KG1 (cell line): ENCODE measurements around the gene LCP2.

Source experiments
- DNase-seq: peaks from one replicate; lab custom pipeline; 2025; lab: John Stamatoyannopoulos, UW

LCP2 gene

DNA sequence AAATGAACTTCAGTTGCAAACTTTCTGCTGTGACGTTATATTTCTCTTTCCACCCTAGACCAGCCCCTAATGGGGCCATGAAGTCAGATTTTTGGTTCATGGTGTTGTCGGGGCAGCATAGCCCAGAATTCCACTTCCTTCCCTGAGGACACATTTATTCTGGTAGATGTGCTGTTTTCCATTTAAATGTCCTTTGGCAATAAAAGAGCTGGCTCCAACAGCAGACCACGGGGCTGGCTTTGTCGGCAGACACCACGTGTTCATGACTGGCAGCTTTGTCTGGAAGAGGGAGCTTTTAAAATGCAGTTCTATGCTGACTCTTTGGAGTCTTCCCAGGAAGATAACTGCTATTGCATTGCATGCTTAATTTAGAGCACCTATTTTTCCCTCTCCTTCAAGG lies 17.6 kb upstream of the LCP2 start:
- DNase-seq: no peak

DNA sequence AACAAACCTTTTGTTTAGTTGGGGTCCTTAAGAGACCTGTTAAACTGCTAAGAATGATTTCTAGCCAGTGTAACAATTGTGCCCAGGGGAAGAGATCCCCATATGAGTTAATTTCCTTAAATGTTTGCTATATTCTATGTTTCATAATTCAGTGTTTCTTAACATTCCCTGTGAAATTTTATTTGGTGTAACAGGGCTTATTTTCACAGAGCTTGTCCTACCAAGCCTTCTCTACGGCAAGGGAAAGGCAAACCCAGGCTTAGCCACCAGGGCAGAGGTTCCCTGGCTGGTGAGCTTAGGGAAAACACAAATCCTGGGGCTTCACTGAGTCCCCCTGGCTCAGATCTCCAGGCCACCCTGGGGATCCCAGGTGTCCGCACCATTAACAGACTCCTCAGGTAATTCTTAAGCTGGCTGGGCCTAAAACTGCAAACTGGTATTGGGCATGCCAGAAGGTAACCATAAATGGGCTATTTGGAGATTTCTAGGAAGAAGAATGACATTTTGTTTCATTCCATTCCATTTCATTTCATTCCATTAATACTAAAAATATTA lies 17.0 kb upstream of the LCP2 start:
- no peak for DNase-seq

DNA sequence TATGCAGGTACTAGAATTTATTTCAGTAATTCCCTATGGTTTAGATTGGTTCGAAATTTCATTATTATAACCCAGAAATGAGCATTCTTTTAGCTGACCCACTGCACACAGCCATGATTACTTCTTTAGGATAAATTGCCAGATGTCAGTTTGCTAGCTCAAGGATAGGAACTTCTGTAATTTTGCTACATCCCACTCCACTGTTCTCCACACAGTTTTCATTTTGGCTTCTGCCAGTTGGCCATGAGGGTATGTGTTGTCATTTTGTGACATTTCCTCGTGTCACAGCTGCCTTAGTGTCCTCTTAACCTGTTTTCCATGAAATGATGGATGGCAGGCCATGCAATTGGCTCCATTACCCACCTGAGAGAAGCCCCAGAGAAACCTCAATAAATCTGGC lies 16.2 kb upstream of the LCP2 start:
- DNase-seq: no peak

DNA sequence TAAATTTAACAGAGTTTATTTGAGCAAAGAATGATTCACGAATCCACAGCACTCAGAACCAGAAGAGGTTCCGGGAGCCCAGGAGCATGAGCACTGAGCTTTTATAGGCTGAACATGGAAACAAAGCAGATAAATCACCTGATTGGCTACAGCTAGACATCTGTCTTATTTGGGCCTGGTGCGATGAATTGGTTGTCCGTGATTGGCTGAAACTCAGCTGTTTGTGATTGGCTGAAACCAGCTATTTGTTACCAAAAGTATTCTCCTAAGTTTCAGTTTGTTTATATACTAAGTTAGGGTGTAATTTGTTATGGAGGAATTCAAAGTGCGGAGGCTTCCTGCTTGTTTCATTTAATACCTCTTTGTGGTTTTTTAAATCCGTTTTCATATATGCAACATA lies 15.8 kb upstream of the LCP2 start:
- DNase-seq: no peak

DNA sequence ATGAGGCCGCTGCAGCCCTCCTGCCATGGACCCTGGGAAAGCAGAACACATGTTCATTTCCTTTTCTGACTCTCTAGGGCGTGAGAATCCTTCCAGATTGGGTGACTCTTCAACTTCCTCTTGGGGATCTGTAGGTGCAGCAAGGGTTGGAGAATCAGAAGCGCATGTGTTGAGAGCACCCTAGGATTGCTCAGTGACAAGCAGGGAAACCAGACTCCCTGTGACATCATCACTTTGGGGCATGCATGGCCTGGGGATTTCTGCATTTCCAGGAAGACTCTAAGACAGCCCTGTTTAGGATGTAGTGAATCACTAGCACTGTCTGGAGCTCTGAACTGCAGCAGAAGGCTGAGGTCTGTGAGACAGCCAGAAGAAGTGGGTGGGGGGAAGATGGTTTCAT lies 15.1 kb upstream of the LCP2 start:
- DNase-seq: no peak

DNA sequence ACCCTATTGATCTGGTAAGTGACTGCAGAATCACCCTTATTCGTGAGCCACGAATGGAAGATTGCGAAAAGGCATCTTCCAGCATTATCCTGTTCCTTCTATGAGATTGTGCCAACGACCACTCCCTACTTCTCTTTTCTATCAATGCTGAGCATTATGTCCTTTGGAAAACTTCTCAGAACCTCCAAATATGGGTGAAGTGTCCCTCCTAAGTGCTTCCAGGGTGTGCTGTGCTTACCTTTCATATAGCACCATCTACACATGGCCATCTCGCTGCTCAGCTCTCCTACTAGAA lies 14.7 kb upstream of the LCP2 start:
- no peak for DNase-seq

DNA sequence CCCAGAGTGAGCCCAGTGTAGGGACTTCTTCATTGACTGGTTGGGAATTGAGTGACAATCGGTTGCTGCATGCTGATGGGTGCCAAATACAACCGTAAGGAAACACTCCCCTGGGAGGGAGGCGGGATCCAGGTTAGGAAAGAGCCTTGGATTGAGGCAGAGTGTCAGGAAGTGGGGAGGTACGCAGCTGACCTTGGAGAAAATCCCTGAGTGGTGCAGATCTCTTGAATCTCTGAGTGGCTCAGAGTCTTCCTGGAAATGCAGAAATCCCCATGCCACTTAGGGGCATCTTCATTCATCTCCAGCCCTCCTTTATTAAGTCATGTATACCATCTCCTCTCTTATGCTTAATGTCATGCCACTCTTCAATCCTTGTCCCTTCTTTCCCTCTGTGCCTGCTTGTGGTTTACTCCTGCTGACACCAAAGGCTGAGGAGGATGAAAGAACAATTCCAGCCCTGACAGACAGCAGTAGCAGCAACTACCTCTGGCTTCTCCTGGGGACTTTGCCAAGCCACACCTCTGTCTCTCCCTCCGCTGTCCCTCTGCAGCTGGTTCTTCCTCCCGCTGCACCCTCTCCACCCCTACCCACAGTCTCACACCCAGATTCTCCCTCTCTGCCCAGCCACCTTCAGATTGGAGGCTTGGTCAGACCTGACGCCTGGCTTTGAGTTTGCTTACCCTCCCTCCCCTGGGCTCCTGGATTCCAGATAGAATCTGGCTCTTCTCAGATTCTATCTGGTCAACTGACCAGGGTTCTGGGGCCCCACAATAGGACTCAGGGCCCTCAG lies 14.1 kb upstream of the LCP2 start:
- no peak for DNase-seq

DNA sequence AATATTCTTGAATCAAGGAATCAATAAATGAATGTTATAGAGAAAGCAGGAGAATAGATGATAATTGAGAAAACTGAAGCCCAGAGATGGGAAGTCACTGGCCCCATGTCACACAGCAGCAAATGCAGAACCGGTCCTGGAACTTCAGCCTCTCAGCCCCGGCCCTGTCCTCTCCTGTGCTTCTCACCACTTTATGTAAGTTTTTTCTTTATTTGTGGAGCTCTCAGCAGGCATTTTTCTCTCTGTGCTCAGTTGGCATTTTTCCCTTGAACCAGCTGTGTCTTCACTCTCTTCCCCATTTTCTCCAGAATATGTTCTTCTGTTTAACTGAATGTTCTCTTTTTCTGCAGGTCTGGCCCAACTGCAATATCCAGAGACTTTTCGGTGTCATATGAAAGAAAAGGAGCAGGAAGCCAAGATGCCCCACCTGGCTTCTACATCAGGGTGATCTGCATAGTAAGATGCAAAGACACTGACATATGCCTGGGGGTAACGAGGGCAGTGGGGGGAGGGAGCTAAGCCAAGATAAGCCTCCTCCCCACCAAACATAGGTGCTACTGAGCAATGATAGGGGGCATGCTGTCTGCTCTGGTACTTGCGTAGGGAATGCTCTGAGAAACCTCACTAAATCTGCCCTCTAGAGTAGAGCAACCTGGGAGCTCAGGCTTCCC lies 12.8 kb upstream of the LCP2 start:
- no peak for DNase-seq

DNA sequence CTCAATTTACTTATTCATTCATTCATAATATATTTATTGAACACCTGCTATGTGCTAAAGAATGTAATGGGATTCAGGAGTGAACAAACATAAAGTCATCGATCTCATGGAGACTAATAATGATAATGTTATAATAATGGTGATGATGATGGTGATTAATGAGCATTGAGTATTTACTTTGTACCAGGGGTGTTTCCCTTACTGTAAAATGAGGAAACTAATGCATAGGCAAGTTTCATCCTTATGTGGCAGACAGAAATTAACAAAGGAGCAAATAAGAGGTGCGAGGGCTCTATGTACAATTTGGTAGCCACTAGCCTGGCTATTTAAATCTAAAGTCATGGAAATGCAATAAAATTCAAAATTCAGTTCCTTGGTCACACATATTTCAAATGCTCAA lies 11.1 kb upstream of the LCP2 start:
- DNase-seq: no peak

DNA sequence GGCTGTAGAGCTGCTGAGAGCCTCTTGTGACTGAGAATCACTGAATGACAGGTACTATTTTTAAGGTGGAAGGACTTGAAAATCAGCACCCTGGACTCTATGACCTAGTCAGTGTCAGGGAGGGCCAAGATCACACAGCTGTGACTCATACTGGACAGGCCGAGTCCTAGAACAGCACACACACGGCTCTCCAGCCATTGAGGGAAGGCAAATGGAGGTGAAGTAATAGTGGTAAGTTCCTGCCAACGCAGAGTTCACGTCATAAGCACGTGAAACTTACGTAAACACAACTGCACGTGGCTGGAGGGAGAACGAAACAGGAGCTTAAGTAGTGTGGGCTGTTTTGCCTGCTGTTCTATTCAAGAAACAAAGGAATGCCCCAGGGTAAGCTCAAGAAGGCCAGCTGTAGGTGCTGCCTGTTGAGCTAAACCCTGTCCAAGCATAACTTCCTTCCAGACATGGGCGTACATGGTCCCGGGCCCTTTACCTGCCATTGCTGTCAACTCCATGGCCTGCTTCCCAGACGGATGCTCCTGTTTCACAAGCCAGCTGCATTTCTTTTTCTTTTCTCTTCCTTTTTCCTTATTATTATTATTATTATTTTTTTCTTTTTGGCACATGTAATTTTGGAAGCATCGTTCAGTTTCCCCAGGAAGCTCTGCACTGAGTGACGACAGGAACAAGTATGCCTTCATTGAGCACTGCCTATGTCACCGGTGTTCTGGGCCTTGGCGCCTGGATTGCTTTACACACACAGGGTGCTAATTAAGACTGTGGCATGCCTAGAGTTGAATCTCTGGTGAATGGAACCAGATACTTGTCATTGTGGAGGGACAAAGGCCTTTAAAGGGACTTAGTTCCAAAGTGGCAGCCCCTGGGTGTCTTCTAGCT lies 10.2 kb upstream of the LCP2 start:
- DNase-seq: no peak

DNA sequence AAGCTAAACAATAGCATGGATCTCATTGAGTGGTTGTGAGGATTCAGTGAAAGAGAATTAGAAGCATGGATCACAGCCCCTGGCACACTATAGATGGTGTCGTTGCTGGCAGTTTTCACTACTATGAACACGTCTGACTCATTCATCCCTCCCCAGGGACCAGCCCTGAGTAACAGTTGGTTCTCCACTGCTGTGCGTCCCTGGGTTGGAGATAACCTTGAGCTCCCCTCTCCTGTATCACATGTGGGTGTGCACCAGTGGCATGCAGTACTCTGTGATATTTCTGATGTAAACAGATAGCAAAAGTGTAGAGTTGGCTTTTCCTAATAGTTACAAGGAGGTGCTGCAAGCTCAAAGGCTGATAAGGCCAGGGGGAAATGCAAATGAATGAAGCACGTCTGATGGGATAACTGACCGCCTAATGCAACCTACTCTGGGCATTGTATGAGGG lies 8.8 kb upstream of the LCP2 start:
- DNase-seq: no peak

DNA sequence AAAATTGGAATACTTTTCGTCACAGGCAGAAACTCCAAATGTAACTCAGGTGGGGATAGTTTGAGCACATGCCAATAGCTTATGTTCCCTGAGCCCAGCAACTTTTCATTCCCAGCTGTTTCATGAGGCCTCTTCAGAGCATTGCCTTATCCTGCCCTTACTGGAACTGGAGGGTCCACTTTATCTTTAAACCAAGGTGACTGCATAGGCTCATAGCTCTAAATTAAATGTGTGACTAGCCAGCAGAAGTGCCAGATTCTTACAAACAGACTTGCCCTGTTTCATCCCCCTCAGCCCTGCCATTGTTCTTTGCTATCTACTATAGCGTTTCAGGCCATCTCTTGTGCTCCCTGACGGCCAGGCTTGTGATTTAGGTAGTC lies 8.1 kb upstream of the LCP2 start:
- DNase-seq: no peak

DNA sequence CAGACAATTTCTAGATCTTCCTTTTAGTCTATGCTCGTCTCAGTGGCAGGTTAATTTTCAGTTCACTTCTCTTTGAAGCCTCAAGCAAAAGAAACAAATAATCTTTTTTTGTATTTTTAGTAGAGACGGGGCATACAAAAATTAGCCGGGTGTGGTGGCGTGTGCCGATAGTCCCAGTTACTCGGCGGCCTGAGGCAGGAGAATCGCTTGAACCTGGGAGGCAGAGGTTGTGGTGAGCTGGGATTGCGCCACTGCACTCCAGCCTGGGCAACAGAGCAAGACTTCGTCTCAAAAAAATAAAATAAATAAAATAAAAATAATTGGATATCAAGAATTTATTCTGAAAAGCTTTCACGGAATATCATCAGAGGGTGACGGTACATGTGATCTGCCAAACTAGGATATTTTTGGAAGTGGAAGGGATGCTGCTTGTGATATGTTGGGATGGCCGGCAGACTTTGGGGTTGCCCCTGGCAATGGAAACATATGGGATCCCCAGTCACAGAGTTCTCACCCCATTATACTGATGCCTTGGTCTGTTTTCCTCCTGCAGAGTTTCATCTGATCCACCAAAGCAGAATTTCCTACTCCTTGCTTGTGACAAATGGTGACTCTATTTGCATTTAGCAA lies 7.6 kb upstream of the LCP2 start:
- no peak for DNase-seq

DNA sequence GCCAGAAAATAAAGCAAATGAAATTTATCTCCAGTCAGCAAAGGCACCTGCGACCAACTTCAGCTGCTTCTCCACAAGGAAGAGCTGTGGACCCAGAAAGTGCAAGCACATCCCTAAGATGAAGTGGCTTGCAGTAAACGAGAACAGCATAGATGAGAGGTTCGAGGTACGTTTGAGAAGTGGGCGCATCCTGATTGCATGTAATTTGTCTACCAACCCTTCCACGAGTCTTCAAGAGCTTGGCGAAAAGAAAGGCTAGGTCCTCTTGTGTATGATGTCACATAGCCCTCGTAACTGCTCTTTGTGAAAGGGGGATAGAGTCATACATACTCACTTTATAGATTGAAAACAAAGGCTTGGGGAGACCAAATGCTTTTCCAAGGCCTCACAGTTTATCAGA lies 6.0 kb upstream of the LCP2 start:
- no peak for DNase-seq

DNA sequence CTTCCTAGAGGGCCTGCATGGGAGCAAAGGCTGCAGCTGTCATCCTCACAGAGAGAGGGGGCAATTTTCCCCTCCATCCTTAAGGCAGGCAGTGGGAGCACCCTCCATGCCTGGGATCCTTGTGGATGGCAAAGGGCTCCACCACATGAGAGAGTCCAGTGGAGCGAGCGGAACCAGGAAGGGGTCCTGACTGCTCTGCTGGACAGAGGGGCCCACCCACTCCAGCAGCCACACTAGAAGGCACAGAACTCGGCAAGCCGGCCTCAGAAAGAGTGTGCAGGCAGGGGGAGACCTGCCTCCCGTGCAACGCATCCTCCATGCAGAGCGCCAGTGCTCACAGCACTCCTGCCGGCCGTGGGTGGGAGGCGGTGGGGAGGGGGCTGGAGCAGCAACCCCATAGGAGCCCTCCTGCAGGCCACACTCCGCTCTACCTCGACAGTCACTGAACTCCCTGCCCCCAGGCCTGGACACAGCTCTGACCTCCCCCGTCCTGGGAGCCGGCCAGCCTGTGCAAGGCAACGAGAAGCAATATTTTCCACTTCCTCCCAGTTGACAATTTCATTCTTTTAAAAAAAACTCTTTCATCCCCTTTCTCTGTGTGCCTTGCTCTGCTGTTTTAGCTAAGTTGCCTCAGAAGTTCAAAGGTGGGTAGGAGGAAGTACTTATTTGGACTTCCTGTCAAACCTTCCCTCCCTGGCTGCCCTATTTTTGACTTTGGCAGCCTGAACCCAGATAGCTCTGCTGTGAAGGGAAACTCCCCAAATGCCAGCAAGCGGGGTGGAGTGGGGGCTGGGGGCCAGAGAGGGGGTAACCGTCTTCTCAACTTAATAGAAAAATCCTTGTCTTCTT lies 5.3 kb upstream of the LCP2 start:
- DNase-seq: peak; percentile 84

DNA sequence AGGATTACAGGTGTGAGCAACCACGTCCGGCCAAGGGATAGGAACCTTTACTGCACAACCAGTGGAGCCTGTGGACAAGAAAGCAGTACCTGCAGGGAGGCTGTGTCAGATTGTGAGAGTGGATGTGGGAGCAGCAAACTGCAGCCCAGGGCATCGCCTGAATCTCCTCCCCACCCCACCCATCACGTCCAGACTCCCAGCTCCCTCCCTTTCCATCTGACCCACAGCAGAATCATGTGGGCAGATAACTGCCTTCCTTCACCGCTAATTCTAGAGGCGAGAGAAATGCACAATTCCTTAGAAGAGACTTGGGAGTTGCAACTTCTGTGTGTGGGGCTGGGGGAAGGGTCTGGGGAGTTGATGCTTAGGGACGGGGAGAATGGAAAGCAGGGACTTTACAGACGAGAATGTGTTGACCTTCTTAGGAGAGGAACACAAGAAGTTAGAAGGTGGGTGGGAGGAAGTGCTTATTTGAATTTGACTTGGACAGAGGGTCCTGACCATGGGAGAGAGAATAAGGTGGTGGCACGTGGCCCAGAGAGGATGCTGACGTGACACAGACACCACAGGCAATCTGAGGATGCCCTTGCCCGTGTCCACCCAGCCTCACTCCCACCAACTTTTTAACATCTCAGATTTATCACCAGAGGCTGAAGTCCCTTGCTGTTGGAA lies 4.5 kb upstream of the LCP2 start:
- no peak for DNase-seq

DNA sequence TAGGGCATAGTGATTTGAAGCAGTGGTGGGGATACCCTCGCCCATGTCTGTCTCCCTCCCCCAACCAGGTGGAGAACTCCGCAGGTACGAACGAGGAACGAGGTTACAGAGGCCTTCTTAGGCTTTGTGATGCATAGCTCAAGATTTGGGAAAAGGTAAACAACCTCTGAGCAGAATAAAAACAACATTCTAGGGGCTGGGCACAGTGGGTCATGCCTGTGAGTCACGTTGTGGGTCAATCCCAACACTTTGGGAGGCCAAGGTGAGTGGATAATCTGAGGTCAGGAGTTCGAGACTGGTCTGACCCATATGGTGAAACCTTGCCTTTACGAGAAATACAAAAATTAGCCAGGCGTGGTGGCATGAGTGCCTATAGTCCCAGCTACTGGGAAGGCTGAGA lies 3.6 kb upstream of the LCP2 start:
- DNase-seq: no peak

DNA sequence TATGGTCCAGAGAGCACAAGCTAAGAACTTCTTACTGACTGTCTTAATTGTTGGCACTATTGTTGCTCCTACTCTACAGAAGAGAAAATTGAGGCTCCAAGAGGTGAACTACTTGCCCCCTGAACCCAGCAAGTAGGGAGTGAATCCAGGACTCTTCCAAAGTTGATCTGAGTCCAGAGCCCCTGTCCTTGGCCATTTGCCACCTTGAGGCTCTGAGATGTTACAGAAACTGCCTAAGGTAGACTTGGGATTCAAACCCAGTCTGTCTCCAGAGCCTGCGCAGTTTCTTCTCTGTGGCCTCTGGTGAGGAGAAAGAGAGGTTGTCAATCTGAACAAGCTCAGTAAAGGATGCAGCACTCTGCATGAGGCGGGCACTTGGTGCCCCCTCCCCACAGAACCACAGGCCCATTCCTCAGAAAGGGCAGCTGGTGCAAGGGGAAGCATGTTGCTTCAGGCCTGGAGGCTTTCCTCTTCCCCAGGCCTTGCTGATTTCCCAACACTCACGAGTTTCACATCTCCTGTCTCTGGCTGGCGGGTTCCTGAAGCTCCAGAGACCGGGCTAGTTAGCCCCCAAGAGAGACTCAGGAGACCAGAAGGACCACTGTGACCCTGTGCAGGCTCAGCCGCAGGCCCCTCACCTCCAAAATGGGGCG lies 2.9 kb upstream of the LCP2 start:
- no peak for DNase-seq

DNA sequence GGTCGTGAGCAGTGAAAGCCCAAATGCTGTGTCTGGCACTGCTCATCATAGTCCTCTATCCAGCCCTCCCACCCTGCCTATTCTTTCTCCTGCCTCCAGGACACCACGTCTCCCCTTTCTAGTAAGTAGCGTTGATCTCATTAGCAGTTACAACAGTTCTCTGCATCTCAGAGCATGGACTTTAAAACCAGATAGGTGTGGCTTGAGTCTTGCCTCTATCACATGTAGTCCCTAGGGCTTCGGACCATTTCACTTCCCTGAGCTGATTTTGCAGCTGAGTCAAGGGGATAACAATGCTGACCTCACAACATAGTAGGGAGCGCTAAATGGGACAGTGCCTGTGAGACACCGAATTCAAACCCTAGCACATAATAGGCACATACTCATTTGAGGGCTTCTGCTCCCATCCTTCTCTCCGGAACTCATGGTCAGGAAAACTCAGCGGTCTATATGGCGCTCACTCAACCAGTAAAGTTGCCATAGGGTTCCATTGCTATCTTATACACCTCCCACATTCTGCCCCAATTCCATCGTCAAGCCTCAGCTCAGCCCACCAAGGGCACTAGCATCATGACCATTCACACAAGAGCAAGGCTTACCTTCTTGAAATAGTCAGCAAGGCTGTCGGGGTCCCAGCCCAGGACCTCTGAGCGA lies 515 bp downstream of the LCP2 start:
- no peak for DNase-seq
